CD4-positive, alpha-beta T cell treated with Interleukin-12 subunit alpha and Interleukin-12 subunit beta, for 1 hour (primary cell): ENCODE results near the gene BCL2L1.
"Not testable (repeated sequence)": the region's sequence is repeated elsewhere in the genome, so short reads cannot be mapped to it uniquely, and the experiment has no call there.

Source experiments
- DNase-seq: peaks from one replicate; pipeline ENCODE4 v3.0.0-alpha.2; 2020

The BCL2L1 gene

DNA sequence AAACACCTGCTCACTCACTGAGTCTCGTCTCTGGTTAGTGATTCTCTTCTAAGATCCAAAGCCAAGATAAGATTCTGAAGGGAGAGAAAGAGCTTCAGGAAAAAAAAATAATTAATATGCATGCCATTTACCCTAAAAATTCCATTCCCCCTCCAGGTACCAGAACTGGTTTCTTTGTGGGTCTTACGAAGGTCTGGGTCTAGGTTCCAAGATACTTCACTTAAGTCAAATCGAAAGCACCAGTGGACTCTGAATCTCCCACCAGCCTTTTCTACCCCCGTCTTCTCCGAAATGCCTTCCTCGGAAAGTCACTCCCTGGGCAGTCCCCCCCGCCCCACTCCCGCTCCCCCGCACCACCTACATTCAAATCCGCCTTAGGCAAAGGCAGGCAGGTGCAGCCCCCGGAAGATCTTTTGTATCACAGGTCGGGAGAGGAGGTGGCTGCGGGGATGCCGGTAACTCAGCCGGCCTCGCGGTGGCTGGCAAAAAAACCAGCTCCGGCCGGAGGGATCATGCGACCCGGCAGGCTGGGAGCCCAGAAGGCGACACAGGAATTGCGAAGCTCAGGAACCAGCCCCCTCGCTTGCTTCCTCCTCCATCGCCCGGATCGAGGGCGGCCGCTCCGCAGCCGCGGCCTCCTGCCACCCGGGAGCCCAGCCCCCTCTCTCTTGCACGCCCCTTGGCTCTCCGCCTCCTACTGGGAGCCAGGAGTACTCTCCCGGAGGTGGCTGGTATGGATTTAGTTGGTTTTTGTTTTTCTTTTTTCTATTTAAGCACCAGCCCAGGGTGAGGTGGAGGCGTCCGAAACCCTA, at the start of gene BCL2L1:
BCL2L1 (minus strand) TSS at position 612 of the 812 bp plus-strand sequence. CDS start 650 bp downstream, outside the sequence.
- DNase-seq: peak; percentile 61

DNA sequence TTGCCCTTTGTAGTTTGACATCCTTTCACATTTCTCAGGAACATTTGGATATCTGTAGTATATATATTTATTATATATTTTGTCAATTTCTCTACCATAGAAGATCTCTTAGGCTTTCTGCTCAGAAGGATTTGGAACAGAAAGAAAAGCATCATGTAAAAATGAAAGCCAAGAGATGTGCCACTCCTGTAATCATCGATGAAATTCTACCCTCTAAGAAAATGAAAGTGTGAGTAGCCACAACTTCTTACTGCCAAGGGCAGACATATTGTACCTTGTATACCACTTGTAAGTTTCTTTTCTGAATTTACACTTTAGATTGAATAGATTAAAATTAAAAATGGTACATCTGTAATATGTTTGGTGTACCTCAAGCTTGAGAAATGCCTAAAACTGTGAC, 47.6 kb upstream of the BCL2L1 start:
- peak; percentile 19 for DNase-seq

DNA sequence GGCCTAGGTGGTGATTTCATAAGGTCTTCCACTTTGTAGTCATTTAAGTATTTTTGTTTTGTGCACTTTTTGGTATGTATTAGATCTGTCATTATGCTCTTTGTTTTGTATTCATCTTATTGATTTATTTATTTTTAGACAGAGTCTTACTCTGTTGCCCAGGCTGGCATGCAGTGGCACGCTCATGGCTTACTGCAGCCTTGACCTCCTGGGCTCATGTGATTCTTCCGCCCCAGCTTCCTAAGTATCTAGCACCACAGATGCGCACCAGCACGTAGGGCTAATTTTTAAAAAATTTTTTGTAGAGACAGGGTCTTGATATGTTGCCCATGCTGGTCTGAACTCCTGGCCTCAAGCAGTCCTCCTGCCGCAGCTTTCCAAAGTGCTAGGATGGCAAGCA, 47.0 kb upstream of the BCL2L1 start:
- no peak for DNase-seq

DNA sequence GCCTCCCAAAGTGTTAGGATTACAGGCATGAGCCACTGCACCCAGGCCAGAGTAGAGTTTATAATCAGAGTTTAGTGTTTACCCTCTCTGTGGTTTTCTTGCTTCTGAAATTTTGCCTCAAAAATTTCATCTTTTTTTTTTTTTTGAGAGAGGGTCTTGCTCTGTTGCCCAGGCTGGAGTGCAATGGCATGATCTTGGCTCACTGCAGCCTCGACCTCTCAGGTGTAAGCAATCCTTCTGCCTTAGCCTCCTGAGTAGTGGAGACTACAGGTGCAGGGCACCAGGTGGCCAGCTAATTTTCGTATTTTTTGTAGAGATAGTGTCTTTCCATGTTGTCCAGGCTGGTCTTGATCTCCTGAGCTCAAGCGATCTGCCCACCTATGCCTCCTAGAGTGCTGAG, 45.1 kb upstream of the BCL2L1 start:
- no peak for DNase-seq

DNA sequence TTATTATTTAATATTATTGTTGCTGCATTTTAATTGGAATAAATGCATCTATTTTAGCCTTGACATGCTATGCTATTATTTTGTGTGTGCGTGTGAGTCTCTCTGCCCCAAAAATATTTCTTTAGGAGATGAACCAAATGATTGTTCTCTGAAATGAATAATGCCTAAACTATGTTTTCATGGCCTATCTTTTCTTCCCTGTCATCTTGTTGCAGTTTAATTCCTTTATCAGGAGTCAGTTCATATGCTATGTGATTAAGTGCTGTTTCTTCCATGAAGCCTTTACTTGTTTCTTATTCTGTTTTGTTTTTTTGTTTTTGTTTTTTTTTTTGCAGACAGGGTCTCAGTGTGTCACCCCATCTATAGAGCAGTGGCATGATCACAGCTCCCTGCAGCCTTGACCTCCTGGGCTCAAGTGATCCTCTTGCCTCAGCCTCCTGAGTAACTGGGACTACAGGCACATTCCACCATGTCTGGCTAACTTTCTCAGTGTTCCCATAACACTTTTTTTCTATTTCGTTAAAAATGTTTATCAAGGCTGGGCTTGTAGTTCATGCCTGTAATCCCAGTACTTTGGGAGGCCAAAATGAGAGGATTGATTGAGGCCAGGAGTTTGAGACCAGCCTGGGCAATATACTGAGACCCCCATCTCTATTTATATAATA, 42.1 kb upstream of the BCL2L1 start:
- no peak for DNase-seq

DNA sequence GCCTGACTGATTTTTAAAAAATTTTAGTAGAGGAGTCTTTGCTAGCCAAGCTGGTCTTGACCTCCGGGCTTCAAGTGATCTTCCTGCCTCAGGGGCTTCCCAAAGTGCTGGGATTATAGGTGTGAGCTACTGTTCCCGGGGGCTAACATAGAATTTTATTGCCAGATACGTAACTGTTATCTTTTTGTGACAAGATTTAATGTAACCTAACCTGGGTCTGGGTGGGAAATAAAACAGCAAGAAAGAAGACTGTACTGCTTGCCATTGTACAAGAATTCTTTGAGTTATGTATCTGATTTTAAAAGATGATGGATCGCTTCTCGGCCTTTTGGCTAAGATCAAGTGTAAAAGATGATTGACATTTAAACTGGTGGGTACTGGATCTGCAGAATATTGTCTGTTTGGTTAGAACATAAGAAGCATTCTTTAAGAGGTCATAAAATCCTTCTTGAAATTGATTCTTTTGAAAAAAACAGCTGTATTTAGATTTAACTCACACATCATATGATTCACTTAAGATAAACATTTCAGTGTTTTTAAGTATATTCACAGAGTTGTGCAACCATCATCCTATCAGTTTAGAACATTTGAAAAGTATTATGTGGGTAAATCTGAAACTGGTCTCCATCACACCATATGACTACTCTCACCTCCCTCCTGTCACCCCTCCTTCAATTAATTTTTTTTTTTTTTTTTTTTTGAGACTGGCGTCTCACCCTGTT, 38.0 kb upstream of the BCL2L1 start:
- DNase-seq: no peak

DNA sequence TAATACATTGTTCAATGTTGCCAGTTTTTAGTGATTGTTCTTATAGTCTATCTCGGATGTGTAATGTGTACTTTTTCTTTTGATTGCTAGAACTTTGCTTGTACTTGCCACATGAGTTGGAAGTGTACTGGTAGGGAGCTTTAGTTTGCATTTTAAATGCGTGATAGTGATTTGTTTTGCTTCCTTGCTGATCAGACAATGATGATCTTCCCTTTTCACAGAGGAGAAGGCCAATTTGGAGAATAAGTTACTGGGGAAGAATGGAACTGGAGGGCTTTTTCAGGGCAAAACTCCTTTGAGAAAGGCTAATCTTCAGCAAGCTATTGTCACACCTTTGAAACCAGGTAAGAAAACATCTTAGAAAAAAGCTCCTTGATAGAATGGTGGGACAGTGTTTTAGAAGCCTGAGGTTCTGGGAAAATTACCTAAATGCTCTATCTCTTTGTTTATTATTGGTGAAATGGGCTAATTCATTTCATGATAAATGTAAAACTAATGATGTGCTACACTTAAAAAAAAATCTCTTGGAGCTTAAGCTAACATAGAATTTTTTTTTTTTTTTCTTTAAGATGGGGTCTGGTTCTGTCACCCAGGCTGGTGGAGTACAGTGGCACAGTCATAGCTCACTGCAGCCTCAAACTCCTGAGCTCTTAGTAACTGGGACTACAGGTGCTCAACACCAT, 37.3 kb upstream of the BCL2L1 start:
- DNase-seq: no peak

DNA sequence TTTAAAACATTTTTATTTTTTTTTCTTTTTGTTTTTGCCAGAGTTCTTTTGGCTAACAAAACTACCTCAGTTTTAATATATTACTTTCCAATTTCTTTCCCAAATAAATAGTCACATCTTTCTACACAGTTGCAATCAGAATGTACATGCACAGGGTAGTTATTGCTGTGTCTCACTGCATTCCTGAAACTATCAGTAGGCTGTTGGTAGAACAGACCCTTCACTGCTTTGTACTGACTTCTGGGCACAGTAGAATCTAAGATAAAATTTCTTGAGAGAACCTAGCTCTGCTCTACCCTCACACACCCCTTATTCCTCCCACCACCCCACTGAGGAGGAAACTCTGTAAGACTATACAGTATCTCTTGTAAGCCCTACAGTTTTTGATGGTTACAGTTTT, 36.3 kb upstream of the BCL2L1 start:
- no peak for DNase-seq

DNA sequence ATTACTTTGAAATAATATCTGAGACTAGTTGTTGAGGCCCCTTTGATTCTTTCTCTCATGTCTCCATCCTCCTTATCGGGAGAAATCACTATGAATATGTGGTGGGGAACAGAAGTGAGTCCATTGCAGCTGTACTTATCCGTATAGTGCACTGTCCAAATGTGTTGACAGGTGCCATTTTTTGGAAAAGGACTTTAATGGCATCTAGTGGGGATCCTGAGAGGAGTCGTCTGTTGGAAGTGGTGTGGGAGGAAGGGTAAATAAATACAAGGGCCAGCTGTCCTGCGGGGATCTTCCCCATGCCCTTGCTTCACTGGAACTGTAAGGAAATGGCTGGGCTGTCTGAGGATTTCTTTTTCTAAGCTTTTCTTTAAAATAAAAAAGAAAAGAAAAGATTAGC, 35.9 kb upstream of the BCL2L1 start:
- no peak for DNase-seq

DNA sequence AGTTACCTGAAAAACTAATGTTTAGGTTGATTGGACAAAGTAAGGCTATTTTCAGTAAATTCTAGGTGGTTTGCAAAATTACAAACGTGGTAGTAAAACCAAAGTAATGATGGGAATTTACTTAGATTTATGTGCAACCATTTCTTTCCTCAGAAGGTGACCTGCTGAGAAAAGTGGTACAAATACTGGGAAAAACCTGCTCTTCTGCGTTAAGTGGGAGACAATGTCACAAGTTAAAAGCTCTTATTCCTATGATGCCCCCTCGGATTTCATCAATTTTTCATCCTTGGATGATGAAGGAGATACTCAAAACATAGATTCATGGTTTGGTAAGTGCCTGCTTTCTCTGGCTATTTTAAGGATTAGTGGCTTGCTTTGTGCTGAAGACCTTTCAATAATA, 34.6 kb upstream of the BCL2L1 start:
- DNase-seq: no peak

DNA sequence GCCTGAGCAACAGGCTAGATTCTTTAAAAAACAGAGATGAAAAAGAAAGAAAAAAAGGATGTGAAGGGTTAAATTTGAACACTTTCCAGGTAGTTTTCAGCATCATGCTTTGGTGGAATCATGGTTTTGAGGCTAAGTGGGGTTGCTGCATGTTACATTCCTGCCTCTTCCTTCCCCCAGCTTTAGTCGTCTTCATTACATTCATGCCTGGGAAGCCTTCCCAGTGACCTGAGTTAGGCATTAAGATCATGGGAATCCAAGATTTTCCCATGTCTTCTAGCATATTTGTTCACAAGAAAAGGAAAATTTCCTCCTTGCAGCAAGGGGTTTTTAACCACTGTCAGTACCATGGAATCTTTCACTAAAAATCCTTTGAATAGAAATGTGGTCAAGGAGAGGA, 28.5 kb upstream of the BCL2L1 start:
- no peak for DNase-seq

DNA sequence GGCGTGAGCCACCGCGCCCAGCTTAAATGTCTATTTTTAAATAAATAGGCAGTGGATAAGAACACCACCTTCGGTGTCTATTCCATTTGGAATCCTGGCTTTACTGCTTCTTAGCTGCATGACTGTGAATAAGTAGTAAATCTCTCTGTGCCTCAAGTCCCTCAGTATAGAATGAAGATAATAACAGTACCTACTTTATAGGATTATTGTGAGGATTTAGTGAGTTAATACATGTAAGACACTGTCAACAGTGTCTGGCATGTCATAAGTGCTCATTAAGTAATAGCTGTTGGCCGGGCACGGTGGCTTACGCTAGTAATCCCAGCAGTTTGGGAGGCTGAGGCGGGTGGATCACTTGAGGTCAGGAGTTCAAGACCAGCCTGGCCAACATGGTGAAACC, 26.6 kb upstream of the BCL2L1 start:
- DNase-seq: no peak

DNA sequence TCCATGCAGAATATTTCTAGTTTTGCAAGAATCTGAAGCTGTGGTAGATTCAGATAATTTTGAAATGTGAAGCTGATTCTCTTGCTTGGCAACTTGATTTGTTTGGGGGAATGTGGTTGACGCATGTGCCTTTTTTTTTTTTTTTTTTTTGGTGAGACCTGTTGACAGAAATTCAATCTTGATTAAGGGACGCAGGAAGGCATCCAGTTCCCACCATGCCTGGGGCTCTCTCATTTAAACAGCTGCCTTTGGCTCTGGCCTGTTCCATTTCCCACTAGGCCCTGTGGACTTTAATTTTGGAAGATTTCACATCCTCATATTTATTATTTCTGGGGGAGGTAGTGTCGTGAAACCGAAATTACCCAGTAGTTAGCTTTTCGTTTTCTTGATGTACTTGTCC, 25.0 kb upstream of the BCL2L1 start:
- DNase-seq: no peak

DNA sequence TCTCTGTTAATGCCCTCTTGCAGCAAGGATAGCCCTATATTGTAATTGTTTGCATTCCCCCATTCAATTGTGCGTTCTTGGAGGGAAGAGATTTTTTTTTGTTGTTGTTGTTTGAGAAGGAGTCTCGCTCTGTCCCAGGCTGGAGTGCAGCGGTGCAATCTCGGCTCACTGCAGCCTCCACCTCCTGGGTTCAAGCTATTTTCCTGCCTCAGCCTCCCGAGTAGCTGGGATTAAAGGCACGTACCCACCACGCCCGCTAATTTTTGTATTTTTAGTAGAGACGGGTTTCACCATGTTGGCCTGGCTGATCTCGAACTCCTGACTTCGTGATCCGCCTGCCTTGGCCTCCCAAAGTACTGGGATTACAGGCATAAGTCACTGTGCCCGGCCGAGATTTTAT, 24.4 kb upstream of the BCL2L1 start:
- DNase-seq: not testable (repeated sequence)

DNA sequence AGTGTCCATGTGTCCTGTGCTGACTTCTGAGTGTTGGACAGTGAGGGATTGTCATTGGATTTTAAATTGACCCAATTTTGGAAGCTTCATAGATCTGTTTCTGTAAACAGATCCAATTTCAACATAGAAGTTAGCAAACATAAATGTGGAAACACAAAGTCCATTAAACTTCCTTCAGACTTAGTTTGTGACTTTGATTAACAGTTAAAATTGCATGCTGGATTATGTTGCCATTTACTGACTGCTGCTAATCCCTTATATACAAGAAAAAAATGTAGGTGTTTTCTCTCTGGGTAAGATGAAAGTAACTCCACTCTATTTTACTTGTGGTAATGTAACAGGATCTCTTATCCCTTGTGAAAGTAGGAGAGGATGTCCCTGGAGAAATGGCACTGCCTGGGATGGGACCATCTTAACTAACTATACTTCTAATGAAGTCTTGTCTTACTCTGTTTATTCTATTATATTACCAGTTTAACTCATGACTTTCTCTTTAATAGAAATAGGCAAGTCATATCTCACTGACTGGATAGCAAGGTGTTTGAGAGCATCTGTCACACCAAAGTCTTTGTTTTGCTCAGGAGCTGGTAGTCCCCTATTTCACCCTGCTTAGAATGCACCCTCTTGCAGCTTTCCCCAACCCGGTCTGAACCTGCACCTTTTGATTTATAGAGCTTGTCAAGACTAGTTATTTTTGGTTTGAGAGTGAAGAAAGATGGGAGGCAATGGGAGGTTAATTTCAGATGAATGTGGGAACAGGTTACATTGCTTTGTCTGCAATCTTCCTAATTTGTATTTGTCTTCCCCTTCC, 23.6 kb upstream of the BCL2L1 start:
- DNase-seq: no peak

DNA sequence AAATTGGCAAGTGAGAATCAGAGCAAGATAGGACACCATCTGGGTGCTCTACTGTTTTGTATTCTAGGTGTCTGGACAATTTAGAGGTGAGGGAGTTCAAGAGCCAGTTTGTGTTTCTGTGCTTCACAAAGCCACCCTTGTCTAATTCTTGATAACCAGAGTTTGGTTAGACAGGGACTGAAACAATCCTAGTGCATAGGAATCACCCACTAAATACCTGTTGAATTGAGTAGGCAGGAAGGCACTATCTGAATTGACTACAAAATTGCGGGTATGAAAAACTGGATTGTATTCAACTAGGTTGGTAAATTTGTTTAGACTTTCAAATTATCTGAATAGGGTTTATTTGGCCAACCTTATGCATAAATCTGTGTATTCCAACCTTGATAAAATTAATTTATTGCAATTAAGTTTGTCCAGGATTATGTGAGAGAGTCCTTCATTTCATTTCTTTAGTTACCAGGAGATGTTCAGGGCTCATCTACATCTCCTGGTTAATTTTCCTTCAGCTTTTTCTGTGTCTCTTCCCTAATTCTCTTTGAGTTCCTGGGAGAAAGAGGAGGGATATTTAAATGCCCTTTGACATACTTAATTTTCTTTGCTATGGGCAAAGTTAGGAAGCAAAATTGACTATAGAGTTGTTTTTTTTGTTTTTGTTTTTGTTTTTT, 18.1 kb upstream of the BCL2L1 start:
- no peak for DNase-seq

DNA sequence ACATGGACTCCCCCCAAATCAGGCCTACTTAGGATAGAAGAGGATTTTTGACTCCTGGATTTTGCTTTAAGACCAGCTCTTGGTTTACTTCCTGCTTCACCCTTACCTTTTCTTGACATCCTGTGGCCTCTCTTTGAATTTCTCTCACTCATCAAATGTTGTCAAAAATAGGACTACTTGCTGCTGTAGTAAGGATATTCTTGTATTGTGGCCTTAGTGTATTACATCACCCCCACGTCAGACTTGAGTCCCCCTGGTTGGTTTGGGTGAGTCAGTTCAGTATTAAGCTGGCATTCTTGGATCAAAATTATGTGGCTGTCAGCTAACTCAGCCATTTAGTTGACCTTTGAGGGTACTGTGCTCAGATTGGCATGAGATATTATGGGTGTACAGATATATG, 17.5 kb upstream of the BCL2L1 start:
- DNase-seq: peak; percentile 35

DNA sequence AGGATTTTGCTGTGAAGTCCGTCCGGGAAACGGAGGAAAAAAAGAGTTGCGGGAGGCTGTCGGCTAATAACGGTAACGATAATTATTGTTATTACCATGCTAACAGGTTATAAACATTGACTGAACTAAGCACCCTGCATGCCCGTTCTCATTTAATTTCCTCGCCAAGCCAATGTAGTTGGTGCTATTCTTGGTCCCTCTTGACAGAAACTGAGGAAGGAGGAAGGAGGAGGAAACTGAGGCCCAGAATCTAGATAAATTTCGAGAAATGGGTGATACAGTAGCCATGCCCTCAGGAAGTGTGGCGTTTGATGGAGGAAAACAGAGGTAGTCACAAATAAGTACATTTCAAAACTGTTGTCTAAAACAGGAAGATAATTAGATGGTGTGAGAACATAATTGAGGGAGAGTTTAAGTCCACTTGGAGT, 16.9 kb upstream of the BCL2L1 start:
- no peak for DNase-seq

DNA sequence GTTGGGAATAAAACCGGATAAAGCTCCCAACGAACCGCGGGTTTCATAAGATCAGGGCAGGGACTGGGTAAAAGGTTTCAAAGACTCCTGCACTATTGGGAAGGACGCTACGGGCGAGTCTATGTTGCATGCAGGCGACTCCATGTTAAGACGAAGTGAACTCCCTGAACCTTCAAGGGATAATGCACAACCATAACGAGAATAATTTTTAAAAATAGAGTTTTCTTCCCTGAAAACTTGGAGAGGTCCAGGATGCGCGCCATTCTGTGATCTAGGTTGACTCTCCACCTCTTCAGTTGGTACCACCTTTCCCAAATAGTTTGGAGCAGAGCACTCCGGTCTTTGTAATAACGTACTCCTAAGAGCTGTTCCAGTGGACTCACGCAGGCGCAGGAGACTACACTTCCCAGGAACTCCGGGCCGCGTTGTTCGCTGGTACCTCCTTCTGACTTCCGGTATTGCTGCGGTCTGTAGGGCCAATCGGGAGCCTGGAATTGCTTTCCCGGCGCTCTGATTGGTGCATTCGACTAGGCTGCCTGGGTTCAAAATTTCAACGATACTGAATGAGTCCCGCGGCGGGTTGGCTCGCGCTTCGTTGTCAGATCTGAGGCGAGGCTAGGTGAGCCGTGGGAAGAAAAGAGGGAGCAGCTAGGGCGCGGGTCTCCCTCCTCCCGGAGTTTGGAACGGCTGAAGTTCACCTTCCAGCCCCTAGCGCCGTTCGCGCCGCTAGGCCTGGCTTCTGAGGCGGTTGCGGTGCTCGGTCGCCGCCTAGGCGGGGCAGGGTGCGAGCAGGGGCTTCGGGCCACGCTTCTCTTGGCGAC, 16.3 kb upstream of the BCL2L1 start, which contains the start of gene TPX2:
TPX2 (plus strand) TSS at position 562 of the 821 bp plus-strand sequence. CDS start 18,187 bp downstream, outside the sequence.
- DNase-seq: peak; percentile 87

DNA sequence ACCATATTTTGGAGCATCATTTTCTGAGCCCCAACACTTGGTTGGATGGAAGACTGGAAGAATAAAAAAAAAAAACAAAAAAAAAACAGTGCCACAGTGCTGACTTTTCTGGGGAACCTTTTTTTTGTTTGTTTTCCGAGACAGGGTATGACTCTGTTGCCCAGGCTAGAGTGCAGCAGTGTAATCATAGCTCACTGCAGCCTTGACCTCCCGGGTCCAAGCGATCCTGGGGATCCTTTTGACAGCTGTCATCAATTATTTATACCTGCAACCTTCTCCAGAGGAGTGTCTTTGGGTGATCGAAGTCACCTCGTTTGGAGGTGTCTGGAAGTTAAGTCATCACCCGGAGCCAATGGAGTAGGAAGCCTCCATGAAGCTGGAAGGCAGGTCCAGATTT, 8.7 kb upstream of the BCL2L1 start:
- DNase-seq: no peak
